ENCODE results near the gene DDX3X. TPM values are rescaled to one million over a fixed set of nuclear protein-coding genes. Genes with fewer than 3 reads are reported as not detected.

The DDX3X gene
- total RNA-seq, 1 experiment from 2014 or later = 303 TPM

DNA sequence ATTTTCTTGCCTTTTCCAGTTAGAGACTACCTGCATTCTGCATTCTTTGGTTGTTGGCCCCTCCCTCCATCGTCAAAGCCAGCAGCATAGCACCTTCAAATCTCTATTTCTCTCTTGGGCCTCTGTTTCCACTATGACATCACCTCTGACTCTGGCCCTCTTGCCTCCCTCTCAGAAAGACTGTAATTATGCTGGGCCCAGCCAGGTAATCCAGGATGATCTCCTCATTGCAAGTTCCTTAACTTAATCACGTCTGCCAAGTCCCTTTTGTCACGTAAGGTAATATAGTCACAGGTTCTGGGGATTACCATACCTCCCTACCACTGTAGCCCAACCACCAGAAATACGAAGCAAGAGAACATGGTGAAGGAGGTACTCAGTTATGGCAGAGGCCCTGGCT lies 73.9 kb downstream of the DDX3X start:
- no peak for DNase-seq (ENCODE audit: extremely low read depth, low read depth)

DNA sequence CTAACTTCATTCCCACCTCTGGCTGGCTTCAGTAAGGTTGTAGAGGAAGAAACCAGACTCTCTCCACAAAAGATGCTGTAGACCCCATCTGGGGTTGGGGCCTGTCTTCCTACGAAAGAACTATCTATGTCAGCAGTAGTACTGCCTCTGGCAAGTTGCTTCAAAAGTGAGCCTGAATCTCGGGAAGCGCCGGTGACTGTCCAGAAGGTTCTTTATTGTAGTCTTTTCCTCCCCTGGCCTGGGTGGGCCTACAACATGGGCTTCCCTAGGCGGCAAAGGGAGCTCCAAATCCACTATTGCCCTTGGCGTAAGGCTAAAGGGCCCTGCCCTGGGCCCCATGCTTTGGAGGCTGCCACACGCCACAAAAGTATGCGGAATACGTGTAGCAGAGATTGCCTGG lies 74.6 kb downstream of the DDX3X start:
- DNase-seq (ENCODE audit: extremely low read depth, low read depth) = no peak

DNA sequence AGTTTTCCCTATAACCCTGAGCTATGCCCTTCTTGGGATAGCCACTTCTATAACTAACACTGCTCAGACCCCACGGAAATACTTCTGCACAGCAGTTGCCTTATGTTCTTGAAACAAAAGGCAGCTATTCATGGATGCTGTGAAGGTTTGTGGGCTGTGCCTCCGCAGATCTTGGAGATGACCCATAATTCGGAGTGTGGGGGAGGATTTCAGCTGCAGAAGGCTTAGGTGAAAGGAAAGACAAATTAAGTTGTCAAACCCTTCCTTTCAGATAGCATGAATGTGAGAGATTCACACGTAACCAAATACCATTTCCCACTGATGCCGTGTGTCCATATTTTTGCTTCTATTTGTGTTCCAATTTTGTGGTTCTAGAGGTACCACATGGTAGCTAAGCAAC lies 75.0 kb downstream of the DDX3X start:
- DNase-seq (ENCODE audit: extremely low read depth, low read depth) = no peak

DNA sequence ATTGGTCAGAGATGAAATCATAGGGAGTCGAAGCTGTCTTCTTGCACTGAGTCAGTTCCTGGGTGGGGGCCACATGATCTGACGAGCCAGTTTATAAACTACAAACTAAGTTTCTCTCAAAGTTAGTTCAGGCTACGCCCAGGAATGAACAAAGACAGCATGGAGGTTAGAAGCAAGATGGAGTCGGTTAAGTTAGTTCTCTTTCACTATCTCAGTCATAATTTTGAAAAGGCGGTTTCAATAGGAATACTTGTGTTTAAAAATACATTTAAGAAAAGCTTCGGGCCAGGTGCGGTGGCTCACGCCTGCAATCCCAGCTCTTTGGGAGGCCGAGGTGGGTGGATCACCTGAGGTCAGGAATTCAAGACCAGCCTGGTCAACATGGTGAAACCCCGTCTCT lies 77.3 kb downstream of the DDX3X start:
- DNase-seq (ENCODE audit: extremely low read depth, low read depth) = peak; percentile 19

DNA sequence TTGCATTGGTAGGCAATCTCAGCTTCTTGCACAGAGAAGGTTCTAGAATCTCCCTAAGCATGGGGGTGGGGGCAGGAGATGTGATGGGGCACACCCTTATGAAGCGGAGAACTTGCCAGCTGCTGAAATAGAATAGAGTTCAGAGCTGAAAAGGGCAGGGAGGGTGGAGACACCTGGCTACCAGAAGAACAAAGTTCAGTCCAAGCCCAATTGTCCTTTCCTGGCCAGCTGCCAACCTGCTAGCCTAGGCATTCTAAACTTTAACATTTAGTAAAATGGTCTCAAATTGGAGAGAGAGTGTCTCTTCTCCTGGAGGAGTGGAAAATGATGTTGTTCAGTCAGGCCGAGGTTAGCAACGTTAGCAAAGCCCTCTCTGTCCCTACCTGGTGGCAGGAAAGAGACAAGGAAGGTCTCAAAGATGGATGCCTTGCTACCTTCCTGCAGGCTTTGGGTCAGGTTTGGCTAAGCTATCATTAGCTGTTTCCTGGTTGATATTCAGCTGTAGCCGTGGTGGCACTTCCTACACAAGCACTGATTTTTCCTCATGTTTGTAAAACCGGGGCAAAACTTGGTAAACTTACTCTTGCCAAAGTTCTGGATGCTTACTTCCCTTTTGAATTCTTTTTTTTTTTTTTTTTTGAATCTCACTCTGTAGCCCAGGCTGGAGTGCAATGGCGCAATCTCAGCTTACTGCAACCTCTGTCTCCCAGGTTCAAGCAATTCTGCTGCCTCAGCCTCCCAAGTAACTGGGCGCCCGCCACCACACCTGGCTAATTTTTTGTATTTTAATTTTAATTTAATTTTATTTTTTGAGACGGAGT lies 78.5 kb downstream of the DDX3X start:
- no peak for DNase-seq (ENCODE audit: extremely low read depth, low read depth)

Small RNA genes within 50 kb of the gene (small RNA-seq; reads per million reads assigned to genes)
- 0 reads per million in 2 experiments for gene RF00019
- 0 reads per million in 2 experiments for gene RNA5SP502

Other genes starting within 250 kb of the DDX3X start
- 109 and 121 TPM in 2 replicates for gene USP9X, start 248.7 kb upstream of the DDX3X start, total RNA-seq (2014; rRNA removed; shearing (Covaris generic))
- gene NYX, start 113.2 kb downstream of the DDX3X start, total RNA-seq (2014; rRNA removed; shearing (Covaris generic)) = not detected in 2 replicates